MM.1S (cell line): ENCODE results near the gene PDXK.
A peak's percentile ranks its signal among the peaks of the same experiment; 100 is the strongest.

Experiments
- DNase-seq: peaks from one replicate; pipeline ENCODE4 v3.0.0-alpha.2; 2015
- H2AFZ ChIP-seq: fragments of 300-600 bp; sonication (generic); 2 replicates; pipeline ENCODE4 v1.6.0; 2016; ENCODE audit warnings: antibody characterized with exemption, low read length
- H3F3A ChIP-seq: fragments of 300-600 bp; sonication (generic); 2 replicates; pipeline ENCODE4 v1.6.1; 2016; ENCODE audit warnings: mild to moderate bottlenecking, antibody characterized with exemption, low read length, moderate library complexity, mixed read lengths; ENCODE audit not compliant: insufficient read depth
- H3K27ac ChIP-seq: fragments of 300-600 bp; sonication (generic); 2 replicates; pipeline ENCODE4 v1.5.1; 2016; ENCODE audit warnings: mild to moderate bottlenecking, low read length
- H3K27me3 ChIP-seq: fragments of 300-600 bp; sonication (generic); replicated peaks from 2 replicates; pipeline ENCODE4 v1.6.0; 2016; ENCODE audit warnings: low read length; ENCODE audit not compliant: insufficient read depth
- H3K36me3 ChIP-seq: fragments of 300-600 bp; sonication (generic); replicated peaks from 2 replicates; pipeline ENCODE4 v1.6.1; 2016; ENCODE audit warnings: mild to moderate bottlenecking, low read length, mixed read lengths; ENCODE audit not compliant: insufficient read depth
- H3K4me1 ChIP-seq: fragments of 300-600 bp; sonication (generic); 2 replicates; pipeline ENCODE4 v1.6.1; 2016; ENCODE audit warnings: low read length, mixed read lengths
- H3K4me2 ChIP-seq: fragments of 300-600 bp; sonication (generic); 2 replicates; pipeline ENCODE4 v1.6.0; 2016; ENCODE audit warnings: low read depth, low read length
- H3K4me3 ChIP-seq: fragments of 300-600 bp; sonication (generic); 2 replicates; pipeline ENCODE4 v1.5.1; 2016; ENCODE audit warnings: low read length, mixed read lengths
- H3K79me2 ChIP-seq: fragments of 300-600 bp; sonication (generic); 2 replicates; pipeline ENCODE4 v1.6.1; 2016; ENCODE audit warnings: mixed run types, low read length, mixed read lengths
- H3K9ac ChIP-seq: fragments of 300-600 bp; sonication (generic); 2 replicates; pipeline ENCODE4 v1.6.1; 2016; ENCODE audit warnings: low read length, mixed read lengths
- H3K9me2 ChIP-seq: fragments of 300-600 bp; sonication (generic); replicated peaks from 2 replicates; pipeline ENCODE4 v1.6.1; 2016; ENCODE audit warnings: mild to moderate bottlenecking, low read length, mixed read lengths; ENCODE audit not compliant: insufficient read depth
- H3K9me3 ChIP-seq: fragments of 300-600 bp; sonication (generic); replicated peaks from 2 replicates; pipeline ENCODE4 v1.6.1; 2016; ENCODE audit warnings: mild to moderate bottlenecking, low read length, mixed read lengths; ENCODE audit not compliant: insufficient read depth
- H4K20me1 ChIP-seq: fragments of 300-600 bp; sonication (generic); 2 replicates; pipeline ENCODE4 v1.6.1; 2016; ENCODE audit warnings: mild to moderate bottlenecking, low read length, moderate library complexity, mixed read lengths; ENCODE audit not compliant: insufficient read depth
- CTCF ChIP-seq: fragments of 300-600 bp; sonication (generic); IDR thresholded peaks from 2 replicates; pipeline ENCODE4 v1.5.1; 2016; ENCODE audit warnings: antibody characterized with exemption, low read length, mixed read lengths
- EZH2 ChIP-seq: fragments of 300-600 bp; sonication (generic); optimal IDR thresholded peaks from 2 replicates; pipeline ENCODE3; 2017; ENCODE audit warnings: low read depth, mild to moderate bottlenecking, antibody characterized with exemption, low read length, mixed read lengths
- EZH2phosphoT487 ChIP-seq: fragments of 300-600 bp; sonication (generic); IDR thresholded peaks from 2 replicates; pipeline ENCODE4 v1.6.1; 2018; ENCODE audit warnings: antibody characterized with exemption, low read length

PDXK gene

GRCh38 chr21:43779660-43780059 lies 60.7 kb downstream of the PDXK start:
- TF ChIP-seq CTCF (no peak), EZH2 (no peak), EZH2phosphoT487 (no peak)
- no peak overlapping the region for H2AFZ ChIP-seq
- peaks cover 1% of the 10 kb centered on the region; the same call in 1 of the 2 replicates for H4K20me1 ChIP-seq
- no peaks in the 10 kb centered on the region for H3K9me2 ChIP-seq
- peak; percentile 98 for DNase-seq
- H3F3A ChIP-seq = peaks cover 73% of the 10 kb centered on the region
- H3K36me3 ChIP-seq = peaks cover under 1% of the 10 kb centered on the region; the same call in 1 of the 2 replicates
- peaks cover 23% of the 10 kb centered on the region for H3K79me2 ChIP-seq
- H3K4me2 ChIP-seq = no peak overlapping the region
- H3K9me3 ChIP-seq = no peaks in the 10 kb centered on the region
- no peaks in the 10 kb centered on the region for H3K27me3 ChIP-seq
- no peak overlapping the region for H3K4me3 ChIP-seq
- no peak overlapping the region for H3K9ac ChIP-seq
- peak overlapping the region; percentile 65; the same call in 1 of the 2 replicates for H3K27ac ChIP-seq
- peaks cover 67% of the 10 kb centered on the region for H3K4me1 ChIP-seq

- no peaks in the 10 kb centered on the region for H3K36me3 ChIP-seq
- no peak overlapping the region for H3K4me2 ChIP-seq
- no peaks in the 10 kb centered on the region for H4K20me1 ChIP-seq
- H3K9me2 ChIP-seq = no peaks in the 10 kb centered on the region
- peaks cover 66% of the 10 kb centered on the region for H3K4me1 ChIP-seq
- H3K79me2 ChIP-seq = peaks cover 10% of the 10 kb centered on the region
- H2AFZ ChIP-seq = no peak overlapping the region
- H3K27me3 ChIP-seq = no peaks in the 10 kb centered on the region
- DNase-seq = no peak
- peaks cover 74% of the 10 kb centered on the region for H3F3A ChIP-seq
- TF ChIP-seq EZH2phosphoT487 = no peak
- no peak for TF ChIP-seq EZH2
- no peak for TF ChIP-seq CTCF
- no peak overlapping the region for H3K4me3 ChIP-seq
- peak overlapping the region; percentile 85; the same call in 1 of the 2 replicates for H3K27ac ChIP-seq
- H3K9ac ChIP-seq = no peak overlapping the region
- no peaks in the 10 kb centered on the region for H3K9me3 ChIP-seq
Observed at GRCh38 chr21:43781846-43782245, 62.9 kb downstream of the PDXK start.

GRCh38 chr21:43782431-43783097 lies 63.6 kb downstream of the PDXK start:
- H3K27me3 ChIP-seq = no peaks in the 10 kb centered on the region
- TF ChIP-seq CTCF = no peak; the same call in 1 of the 2 replicates
- TF ChIP-seq EZH2phosphoT487 = no peak
- TF ChIP-seq EZH2 = no peak
- peaks cover 13% of the 10 kb centered on the region for H3K79me2 ChIP-seq
- peak overlapping the region; percentile 10 for H2AFZ ChIP-seq
- DNase-seq = peak; percentile 92
- H3K9me3 ChIP-seq = no peaks in the 10 kb centered on the region
- peak overlapping the region; percentile 85 for H3K27ac ChIP-seq
- H3K4me3 ChIP-seq = peak overlapping the region; percentile 43; the same call in 1 of the 2 replicates
- peak overlapping the region; percentile 52 for H3K4me2 ChIP-seq
- peaks cover 66% of the 10 kb centered on the region for H3K4me1 ChIP-seq
- peak overlapping the region; percentile 34 for H3K9ac ChIP-seq
- no peaks in the 10 kb centered on the region for H4K20me1 ChIP-seq
- H3F3A ChIP-seq = peaks cover 73% of the 10 kb centered on the region
- H3K9me2 ChIP-seq = no peaks in the 10 kb centered on the region
- no peaks in the 10 kb centered on the region for H3K36me3 ChIP-seq
